Measurements from ENCODE around the gene ESF1. TPM values are rescaled to one million over a fixed set of nuclear protein-coding genes. Genes with fewer than 3 reads are reported as not detected.

ESF1 gene
- total and polyA plus RNA-seq, 2 of the 8 experiments (the other 6 are each of a cell fraction or from before 2014, with no cell fraction given), result 1.1 to 32.9 TPM

- TF ChIP-seq MAX (IDR thresholded peaks at IDR 0.05) (no peak), CHD1 (IDR thresholded peaks at IDR 0.05; ENCODE audit: low read depth, low read length) (no peak)
Observed at GRCh38 chr20:13685623-13686022, 99.1 kb downstream of the ESF1 start (continued).

Measured in H1 (cell line).